OCI-LY7 (cell line): ENCODE measurements around the gene PABPC1L. TPM values are rescaled to one million over a fixed set of nuclear protein-coding genes. Genes with fewer than 3 reads are reported as not detected.

ENCODE experiments used
- BruUV-seq: library from RNA; stranded (reverse); fragments of 400-500 nt; replicated peaks from 2 replicates; lab custom pipeline; 2021; lab: Mats Ljungman, UMichigan
- CTCF ChIA-PET: fragments of 300-600 bp; sonication (Branson Sonifier 250); formaldehyde crosslinking; loops from one replicate; lab custom pipeline; 2022; ENCODE audit warnings: antibody characterized with exemption; ENCODE audit not compliant: unreplicated experiment; lab: Charles Lee
- POLR2A ChIA-PET: fragments of 300-600 bp; sonication (Branson Sonifier 250); formaldehyde crosslinking; loops from one replicate; lab custom pipeline; 2022; ENCODE audit warnings: antibody characterized with exemption; lab: Charles Lee
- DNase-seq: peaks from one replicate; pipeline ENCODE4 v3.0.0-alpha.2; 2015; ENCODE audit warnings: low spot score
- H2AFZ ChIP-seq: fragments of 200-600 bp; sonication (generic), shearing (Covaris generic); 2 replicates; pipeline ENCODE4 v1.6.1; 2014; ENCODE audit warnings: mild to moderate bottlenecking, antibody characterized with exemption, low read length, moderate library complexity
- H3K27ac ChIP-seq: fragments of 200-600 bp; sonication (generic); 2 replicates; pipeline ENCODE4 v1.5.1; 2014; ENCODE audit warnings: mixed run types, low read depth, mild to moderate bottlenecking, moderate library complexity, low read length, inconsistent platforms; ENCODE audit not compliant: poor library complexity, severe bottlenecking
- H3K36me3 ChIP-seq: fragments of 200-600 bp; sonication (generic); 2 replicates; pipeline ENCODE4 v1.6.1; 2014; ENCODE audit warnings: mild to moderate bottlenecking, antibody characterized with exemption, low read length, moderate library complexity, mixed read lengths; ENCODE audit not compliant: insufficient read depth
- H3K4me1 ChIP-seq: fragments of 200-600 bp; sonication (generic); 2 replicates; pipeline ENCODE4 v1.5.1; 2014; ENCODE audit warnings: mild to moderate bottlenecking, low read length; ENCODE audit not compliant: insufficient read depth, poor library complexity, severe bottlenecking
- H3K4me2 ChIP-seq: fragments of 200-600 bp; sonication (generic); 2 replicates; pipeline ENCODE4 v1.6.1; 2014; ENCODE audit warnings: mild to moderate bottlenecking, low read length
- H3K4me3 ChIP-seq: fragments of 200-600 bp; sonication (generic); 2 replicates; pipeline ENCODE4 v1.5.1; 2014; ENCODE audit warnings: mild to moderate bottlenecking, low read depth, low read length; ENCODE audit not compliant: poor library complexity, severe bottlenecking
- H3K79me2 ChIP-seq: fragments of 200-600 bp; sonication (generic); 2 replicates; pipeline ENCODE4 v1.6.1; 2016; ENCODE audit warnings: low read depth, mild to moderate bottlenecking, low read length, moderate library complexity, mixed read lengths; ENCODE audit not compliant: insufficient read depth
- H3K9me2 ChIP-seq: fragments of 200-600 bp; sonication (generic); 2 replicates; pipeline ENCODE4 v1.6.1; 2016; ENCODE audit warnings: mild to moderate bottlenecking, low read length, mixed read lengths; ENCODE audit not compliant: insufficient read depth
- H3K9me3 ChIP-seq: fragments of 200-600 bp; sonication (generic); 2 replicates; pipeline ENCODE4 v1.6.1; 2014; ENCODE audit warnings: mild to moderate bottlenecking, mixed run types, low read length, mixed read lengths
- H4K20me1 ChIP-seq: fragments of 200-600 bp; sonication (generic); 2 replicates; pipeline ENCODE4 v1.6.1; 2014; ENCODE audit warnings: mild to moderate bottlenecking, antibody characterized with exemption, low read length, moderate library complexity, mixed read lengths; ENCODE audit not compliant: insufficient read depth
- EZH2phosphoT487 ChIP-seq: fragments of 200-600 bp; sonication (generic); IDR thresholded peaks from 2 replicates; pipeline ENCODE4 v1.6.1; 2018; ENCODE audit warnings: low read depth, borderline replicate concordance, mild to moderate bottlenecking, mixed run types, antibody characterized with exemption, low read length, moderate library complexity, mixed read lengths
- intact Hi-C: fragments of 100-400 bp; cut with micrococcal nuclease; formaldehyde crosslinking; loops from one replicate; pipeline ENCODE4 v1.10.0; 2022; ENCODE audit not compliant: unreplicated experiment
- total RNA-seq, 2 experiments: library from RNA; depleted of rRNA in 1 of 2; stranded (reverse); fragments of >200 nt in 1 of 2; shearing (Covaris generic) in 1 of 2; gene quantifications; 2 replicates each; pipeline ENCODE4 v1.2.3, GENCODE V29; 2014 to 2022
- TF ChIP-seq, protein P1 (sequence below): fragments of 200-600 bp; sonication (generic); conservative IDR thresholded peaks from 2 replicates; pipeline ENCODE4 v1.5.1; 2014; ENCODE audit warnings: mild to moderate bottlenecking, antibody characterized with exemption, low read length, moderate library complexity, mixed read lengths

PABPC1L gene
- total RNA-seq, 2 experiments from 2014 or later = 58.7 to 171 TPM

DNA sequence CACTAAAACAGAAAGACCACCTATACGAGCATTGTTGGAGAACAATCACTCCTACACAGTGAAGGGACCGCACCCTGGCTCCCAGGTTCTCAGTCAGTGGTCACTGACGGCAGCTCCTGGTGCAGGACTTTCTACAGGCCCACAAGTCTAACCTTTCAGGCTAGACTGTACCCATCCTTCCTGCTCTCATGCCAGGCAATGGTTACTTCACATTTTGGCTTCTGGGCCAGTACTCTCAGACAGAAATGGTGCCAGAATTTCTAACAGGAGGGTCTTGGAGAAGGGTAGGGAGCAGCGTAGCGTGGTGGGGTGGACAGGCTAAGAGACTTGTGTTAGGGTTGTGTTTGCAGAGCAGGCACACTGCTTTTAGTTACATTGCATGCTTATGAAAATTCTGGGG lies 38.2 kb downstream of the PABPC1L start:
- no TSS peak for BruUV-seq
- Histone ChIP-seq H3K4me3 (no peak overlapping the region), H3K36me3 (peaks cover 99% of the 10 kb centered on the region), H4K20me1 (no peaks in the 10 kb centered on the region), H3K4me1 (no peaks in the 10 kb centered on the region), H3K27ac (no peak overlapping the region), H3K9me3 (no peaks in the 10 kb centered on the region), H2AFZ (no peak overlapping the region), H3K79me2 (no peaks in the 10 kb centered on the region), H3K9me2 (no peaks in the 10 kb centered on the region), H3K4me2 (no peak overlapping the region)
- intact Hi-C loops = no loop called here
- no peak for DNase-seq
- no peak for TF ChIP-seq EZH2phosphoT487
- TF ChIP-seq, protein P1, sequence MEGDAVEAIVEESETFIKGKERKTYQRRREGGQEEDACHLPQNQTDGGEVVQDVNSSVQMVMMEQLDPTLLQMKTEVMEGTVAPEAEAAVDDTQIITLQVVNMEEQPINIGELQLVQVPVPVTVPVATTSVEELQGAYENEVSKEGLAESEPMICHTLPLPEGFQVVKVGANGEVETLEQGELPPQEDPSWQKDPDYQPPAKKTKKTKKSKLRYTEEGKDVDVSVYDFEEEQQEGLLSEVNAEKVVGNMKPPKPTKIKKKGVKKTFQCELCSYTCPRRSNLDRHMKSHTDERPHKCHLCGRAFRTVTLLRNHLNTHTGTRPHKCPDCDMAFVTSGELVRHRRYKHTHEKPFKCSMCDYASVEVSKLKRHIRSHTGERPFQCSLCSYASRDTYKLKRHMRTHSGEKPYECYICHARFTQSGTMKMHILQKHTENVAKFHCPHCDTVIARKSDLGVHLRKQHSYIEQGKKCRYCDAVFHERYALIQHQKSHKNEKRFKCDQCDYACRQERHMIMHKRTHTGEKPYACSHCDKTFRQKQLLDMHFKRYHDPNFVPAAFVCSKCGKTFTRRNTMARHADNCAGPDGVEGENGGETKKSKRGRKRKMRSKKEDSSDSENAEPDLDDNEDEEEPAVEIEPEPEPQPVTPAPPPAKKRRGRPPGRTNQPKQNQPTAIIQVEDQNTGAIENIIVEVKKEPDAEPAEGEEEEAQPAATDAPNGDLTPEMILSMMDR = no peak
- ChIA-PET CTCF (no interaction called here), POLR2A (no interaction called here)

GRCh38 chr20:44948513-44948912 lies 38.7 kb downstream of the PABPC1L start:
- ChIA-PET CTCF (no interaction called here), POLR2A (interaction anchor here (1.6 kb wide), 1 partner anchor 14 kb away, joined by 4 read pairs; no protein-coding TSS in a partner anchor)
- TF ChIP-seq, protein P1 = no peak
- TF ChIP-seq EZH2phosphoT487 = no peak
- no peaks in the 10 kb centered on the region for H3K9me2 ChIP-seq
- H3K4me1 ChIP-seq = no peaks in the 10 kb centered on the region
- H2AFZ ChIP-seq = no peak overlapping the region
- H3K9me3 ChIP-seq = no peaks in the 10 kb centered on the region
- H3K79me2 ChIP-seq = no peaks in the 10 kb centered on the region
- no peak for DNase-seq
- intact Hi-C loops = no loop called here
- no peak overlapping the region for H3K27ac ChIP-seq
- no peak overlapping the region for H3K4me2 ChIP-seq
- no peak overlapping the region for H3K4me3 ChIP-seq
- H4K20me1 ChIP-seq = no peaks in the 10 kb centered on the region
- peaks cover 99% of the 10 kb centered on the region for H3K36me3 ChIP-seq
- no TSS peak for BruUV-seq

GRCh38 chr20:44950368-44950767 lies 40.5 kb downstream of the PABPC1L start:
- peaks cover 6% of the 10 kb centered on the region for H3K4me1 ChIP-seq
- intact Hi-C loops = no loop called here
- no peaks in the 10 kb centered on the region for H4K20me1 ChIP-seq
- H3K79me2 ChIP-seq = no peaks in the 10 kb centered on the region
- BruUV-seq = no TSS peak
- ChIA-PET POLR2A (no interaction called here), CTCF (no interaction called here)
- no peak overlapping the region for H2AFZ ChIP-seq
- no peaks in the 10 kb centered on the region for H3K9me2 ChIP-seq
- TF ChIP-seq EZH2phosphoT487 = no peak
- TF ChIP-seq, protein P1 = no peak
- H3K4me2 ChIP-seq = no peak overlapping the region
- peaks cover 99% of the 10 kb centered on the region for H3K36me3 ChIP-seq
- DNase-seq = no peak
- no peak overlapping the region for H3K27ac ChIP-seq
- H3K4me3 ChIP-seq = no peak overlapping the region
- no peaks in the 10 kb centered on the region for H3K9me3 ChIP-seq
